GM12875 (cell line): ENCODE data around the gene AIF1.

Experiments
- H3K4me3 ChIP-seq: one replicate; pipeline ENCODE4 v1.5.1; 2011; ENCODE audit warnings: low read depth, low read length, control low read depth
- TF ChIP-seq, protein P1 (sequence below): IDR thresholded peaks from 2 replicates; pipeline ENCODE4 v1.5.1; 2011; ENCODE audit warnings: low read depth, mild to moderate bottlenecking, control low read depth, inconsistent platforms, low read length, moderate library complexity, borderline replicate concordance; ENCODE audit not compliant: insufficient read depth

The AIF1 gene

DNA sequence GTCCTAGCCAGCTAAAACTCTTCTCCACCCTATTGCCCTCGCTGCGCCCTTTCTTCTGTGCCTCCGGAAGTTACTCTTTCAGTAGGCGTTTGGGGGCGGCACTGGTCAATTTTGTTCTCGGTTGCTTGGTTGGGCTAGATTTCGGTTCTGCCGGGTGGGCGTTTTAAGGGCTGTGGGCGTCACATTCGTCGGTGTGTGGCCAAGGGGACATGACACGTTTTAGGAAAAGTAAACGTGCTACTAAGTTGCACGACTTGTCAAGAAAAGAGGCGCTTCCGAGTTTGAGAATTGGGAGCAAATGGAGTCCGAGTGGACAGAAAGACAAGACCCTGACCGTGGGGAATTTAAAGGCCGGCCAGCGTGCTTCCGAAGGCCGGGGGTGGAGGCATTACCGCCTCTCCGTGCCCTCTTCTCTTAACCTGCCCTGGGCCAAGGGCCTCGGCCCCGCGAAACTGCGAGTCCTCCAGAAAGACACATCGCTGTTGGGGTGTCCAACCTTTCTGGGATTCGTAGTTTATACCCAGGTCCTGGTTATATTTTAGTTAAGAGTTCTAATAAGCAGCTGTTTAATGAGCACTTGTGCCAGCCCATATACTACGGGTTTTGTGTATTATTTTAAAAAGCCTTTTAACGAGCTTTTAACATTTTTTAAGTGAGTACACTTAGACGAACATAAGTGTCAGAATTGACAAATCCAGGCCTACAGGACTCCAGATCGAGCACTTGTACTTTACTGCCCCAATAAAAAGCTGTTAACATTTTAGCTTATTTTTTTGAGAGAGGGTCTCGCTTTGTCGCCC is 38.1 kb downstream of the AIF1 start:
- TF ChIP-seq, protein P1, sequence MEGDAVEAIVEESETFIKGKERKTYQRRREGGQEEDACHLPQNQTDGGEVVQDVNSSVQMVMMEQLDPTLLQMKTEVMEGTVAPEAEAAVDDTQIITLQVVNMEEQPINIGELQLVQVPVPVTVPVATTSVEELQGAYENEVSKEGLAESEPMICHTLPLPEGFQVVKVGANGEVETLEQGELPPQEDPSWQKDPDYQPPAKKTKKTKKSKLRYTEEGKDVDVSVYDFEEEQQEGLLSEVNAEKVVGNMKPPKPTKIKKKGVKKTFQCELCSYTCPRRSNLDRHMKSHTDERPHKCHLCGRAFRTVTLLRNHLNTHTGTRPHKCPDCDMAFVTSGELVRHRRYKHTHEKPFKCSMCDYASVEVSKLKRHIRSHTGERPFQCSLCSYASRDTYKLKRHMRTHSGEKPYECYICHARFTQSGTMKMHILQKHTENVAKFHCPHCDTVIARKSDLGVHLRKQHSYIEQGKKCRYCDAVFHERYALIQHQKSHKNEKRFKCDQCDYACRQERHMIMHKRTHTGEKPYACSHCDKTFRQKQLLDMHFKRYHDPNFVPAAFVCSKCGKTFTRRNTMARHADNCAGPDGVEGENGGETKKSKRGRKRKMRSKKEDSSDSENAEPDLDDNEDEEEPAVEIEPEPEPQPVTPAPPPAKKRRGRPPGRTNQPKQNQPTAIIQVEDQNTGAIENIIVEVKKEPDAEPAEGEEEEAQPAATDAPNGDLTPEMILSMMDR: no peak
- H3K4me3 ChIP-seq: peak overlapping the region; percentile 50

- H3K4me3 ChIP-seq: no peak overlapping the region
- TF ChIP-seq, protein P1: no peak
Observed at GRCh38 chr6:31654574-31655348, 39.7 kb downstream of the AIF1 start.

- H3K4me3 ChIP-seq: no peak within 1 kb of the TSS
- TF ChIP-seq, protein P1: no peak
Observed at GRCh38 chr6:31655349-31656237, 40.6 kb downstream of the AIF1 start, which contains the start of gene APOM. TSS of gene APOM (plus strand) at chr6:31655894. CDS start at chr6:31655967, 73 bp downstream.

DNA sequence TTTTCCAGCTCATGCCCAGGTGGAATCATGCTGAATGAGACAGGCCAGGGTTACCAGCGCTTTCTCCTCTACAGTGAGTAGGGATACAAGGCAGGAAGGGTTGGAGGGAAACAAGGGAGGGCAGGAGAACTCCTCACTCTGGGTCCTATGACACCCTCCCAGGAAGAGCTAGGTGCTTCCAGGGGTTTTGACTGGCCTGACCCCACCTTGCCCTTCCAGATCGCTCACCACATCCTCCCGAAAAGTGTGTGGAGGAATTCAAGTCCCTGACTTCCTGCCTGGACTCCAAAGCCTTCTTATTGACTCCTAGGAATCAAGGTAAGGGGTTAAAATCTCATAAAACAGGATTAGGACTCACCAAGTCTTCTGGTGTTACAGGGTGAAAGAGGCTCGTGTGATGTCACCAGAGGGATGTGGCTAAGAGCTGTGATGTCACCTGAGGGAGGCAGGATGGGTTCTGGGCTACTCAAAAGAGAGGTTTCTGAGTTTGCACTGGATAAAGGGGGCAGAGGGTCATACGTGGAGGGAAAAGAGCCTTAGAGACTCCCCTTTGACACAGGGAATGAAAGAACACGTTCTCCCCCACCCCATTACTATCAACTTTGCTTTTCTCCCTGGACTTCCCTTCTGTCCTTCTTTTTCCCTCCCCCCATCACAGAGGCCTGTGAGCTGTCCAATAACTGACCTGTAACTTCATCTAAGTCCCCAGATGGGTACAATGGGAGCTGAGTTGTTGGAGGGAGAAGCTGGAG is 42.5 kb downstream of the AIF1 start:
- no peak overlapping the region for H3K4me3 ChIP-seq
- TF ChIP-seq, protein P1: no peak

DNA sequence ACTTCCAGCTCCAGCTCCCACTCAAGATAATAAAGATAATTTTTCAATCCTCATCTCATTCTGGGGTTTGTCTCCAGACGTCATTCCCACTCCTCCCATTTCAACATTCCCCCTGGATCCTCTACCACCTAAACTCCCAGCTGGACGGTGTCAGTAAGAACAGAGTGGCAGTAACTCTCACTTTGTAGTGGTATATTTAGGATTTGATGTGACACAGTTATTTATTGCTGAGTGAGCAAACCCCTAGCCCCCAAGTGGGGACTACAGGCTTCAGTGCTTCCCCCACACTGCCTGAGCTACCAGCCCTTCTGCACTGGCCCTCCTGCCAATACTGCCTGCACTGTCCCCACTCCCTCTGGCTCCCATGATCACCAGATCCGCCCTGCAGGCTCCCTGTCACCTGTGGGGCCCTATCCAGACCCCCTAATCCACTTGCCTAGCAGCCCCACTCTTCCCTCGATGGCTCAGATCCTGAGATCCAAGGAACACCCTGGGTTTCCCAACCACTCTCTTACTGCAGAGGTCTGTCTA is 43.2 kb downstream of the AIF1 start:
- TF ChIP-seq, protein P1: no peak
- no peak overlapping the region for H3K4me3 ChIP-seq

- TF ChIP-seq, protein P1: no peak
- peak overlapping the region; percentile 61 for H3K4me3 ChIP-seq
Observed at GRCh38 chr6:31658983-31659648, 44.1 kb downstream of the AIF1 start.
